TTC549 (cell line): ENCODE data around the gene SHISAL2A.
"Not testable (repeated sequence)": the region's sequence is repeated elsewhere in the genome, so short reads cannot be mapped to it uniquely, and the experiment has no call there.

Experiments used
- FAIRE-seq: peaks from 2 replicates; lab custom pipeline; 2012; peaks lifted over from hg19 to GRCh38; lab: Jason Lieb, UNC

SHISAL2A gene

GRCh38 chr1:52684545-52684944 is 51.6 kb downstream of the SHISAL2A start:
- no peak for FAIRE-seq

GRCh38 chr1:52686261-52686751 is 53.3 kb downstream of the SHISAL2A start:
- peak; percentile 3 for FAIRE-seq

DNA sequence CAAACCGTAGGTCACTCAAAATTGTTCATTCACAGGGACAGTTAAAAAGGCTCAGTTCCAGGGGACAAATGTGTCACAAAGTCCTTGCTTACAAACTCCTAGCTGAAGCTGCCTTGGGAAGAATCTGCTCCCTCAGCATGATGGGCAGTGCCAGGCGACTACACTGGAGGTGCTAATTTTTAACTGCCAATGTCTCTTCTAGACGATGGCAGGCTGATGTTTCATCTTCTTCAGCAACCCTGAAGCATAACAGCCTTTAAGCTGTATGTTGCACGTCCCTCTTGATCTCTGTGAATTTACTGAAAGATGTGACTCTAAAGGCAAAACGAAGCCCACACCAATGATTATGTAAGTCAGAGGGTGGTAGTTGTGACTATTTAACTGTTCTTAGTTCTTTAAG is 53.9 kb downstream of the SHISAL2A start:
- FAIRE-seq: no peak

GRCh38 chr1:52691821-52692220 is 58.9 kb downstream of the SHISAL2A start:
- FAIRE-seq: no peak

GRCh38 chr1:52692697-52693096 is 59.7 kb downstream of the SHISAL2A start:
- no peak for FAIRE-seq

GRCh38 chr1:52693351-52693750 is 60.4 kb downstream of the SHISAL2A start:
- FAIRE-seq: not testable (repeated sequence)

DNA sequence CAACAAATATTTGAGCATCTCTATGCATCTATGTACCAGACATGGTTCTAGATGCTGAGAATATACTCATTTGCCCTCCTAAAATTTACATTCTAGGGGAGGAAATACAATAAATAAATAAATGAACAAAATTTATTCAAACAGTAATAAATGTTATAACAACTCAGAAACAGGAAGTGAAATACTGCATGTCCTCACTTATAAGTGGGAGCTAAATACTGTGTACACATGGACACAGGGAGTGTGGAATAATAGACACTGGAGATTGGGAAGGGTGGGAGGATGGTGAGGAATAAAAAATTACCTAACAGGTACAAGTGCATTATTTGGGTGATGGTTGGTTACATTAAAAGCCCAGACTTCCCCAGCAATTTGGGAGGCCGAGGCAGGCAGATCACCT is 60.9 kb downstream of the SHISAL2A start:
- FAIRE-seq: no peak

DNA sequence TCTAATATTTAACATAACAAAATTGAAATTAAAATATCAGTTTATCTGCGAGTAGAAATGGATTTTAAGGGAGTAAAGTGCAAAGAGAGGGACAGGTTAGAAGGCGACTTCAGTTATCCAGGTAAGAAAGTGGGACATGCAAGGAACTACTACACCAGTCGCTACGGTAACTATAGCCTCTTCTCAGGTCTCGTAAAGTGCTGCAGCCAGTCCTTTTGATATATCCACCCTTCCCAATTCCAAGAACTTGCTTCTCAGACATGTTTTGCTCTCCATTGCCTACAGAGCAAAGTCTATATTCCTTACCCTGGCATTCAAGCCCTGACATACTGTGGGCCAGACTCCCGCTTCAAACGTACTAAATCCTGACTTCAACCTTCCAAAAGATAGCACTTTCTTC is 62.7 kb downstream of the SHISAL2A start:
- FAIRE-seq: no peak

GRCh38 chr1:52697795-52698674 is 65.1 kb downstream of the SHISAL2A start, which contains the start of gene COA7:
Gene COA7, minus strand, starts transcription at chr1:52698347. Its CDS starts 21 bp downstream, at chr1:52698326.
- no peak for FAIRE-seq

GRCh38 chr1:52702886-52703787 is 70.2 kb downstream of the SHISAL2A start:
- no peak for FAIRE-seq

DNA sequence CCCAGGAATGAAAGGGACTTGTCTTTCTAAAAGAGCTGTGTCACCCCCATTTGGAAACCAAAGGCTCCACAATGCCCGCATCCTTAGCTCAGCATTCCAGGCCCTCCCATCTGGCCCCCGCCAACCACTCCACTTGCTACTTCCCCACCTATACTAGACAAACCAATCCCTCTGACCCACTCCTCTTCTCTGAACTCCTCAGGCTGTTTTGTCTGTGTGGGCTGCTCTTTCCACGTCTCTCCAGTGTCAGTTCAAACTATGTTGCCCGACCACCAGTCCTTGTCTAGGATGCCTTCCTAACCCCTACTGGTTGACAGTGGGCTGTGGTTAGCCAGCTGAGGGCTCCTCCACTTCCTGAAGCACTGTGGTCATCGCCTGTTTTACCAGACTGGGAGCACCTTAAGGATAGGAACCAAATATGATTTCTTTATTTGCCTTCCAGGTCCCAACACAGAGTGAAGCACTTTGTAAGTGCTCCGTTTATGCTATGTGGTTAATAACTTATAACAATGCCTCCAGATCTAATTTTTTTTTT is 73.2 kb downstream of the SHISAL2A start:
- no peak for FAIRE-seq
